Activated B cell treated with CpG ODN at 0.5 μM for 24 hours (primary cell): Measurements from ENCODE around the gene ADAMTSL2. TPM values are rescaled to one million over a fixed set of nuclear protein-coding genes. Genes with fewer than 3 reads are reported as not detected.

Source experiments
- ATAC-seq: fragments of 200-7000 bp; cut with Tn5 transposase; one replicate; pipeline ENCODE4 v1.10.0; 2021; ENCODE audit warnings: low read depth, mild to moderate bottlenecking, moderate library complexity
- CTCF ChIA-PET: fragments of 350-600 bp; sonication (Branson Sonifier 250); formaldehyde crosslinking; loops from one replicate; lab custom pipeline; 2021; ENCODE audit warnings: antibody characterized with exemption; lab: Charles Lee
- POLR2A ChIA-PET: fragments of 350-600 bp; sonication (Branson Sonifier 250); formaldehyde crosslinking; loops from one replicate; lab custom pipeline; 2021; ENCODE audit warnings: antibody characterized with exemption; lab: Charles Lee
- DNase-seq: peaks from one replicate; pipeline ENCODE4 v3.0.0; 2022
- H3K27ac Mint-ChIP-seq: one replicate; pipeline ENCODE4 v1.8.0; 2020; ENCODE audit warnings: mixed read lengths
- H3K27me3 Mint-ChIP-seq: one replicate; pipeline ENCODE4 v1.8.0; 2021; ENCODE audit warnings: mixed read lengths
- H3K36me3 Mint-ChIP-seq: one replicate; pipeline ENCODE4 v1.8.0; 2021; ENCODE audit warnings: low read depth, mixed read lengths
- H3K4me1 Mint-ChIP-seq: one replicate; pipeline ENCODE4 v1.8.0; 2021; ENCODE audit warnings: mixed read lengths
- H3K4me3 Mint-ChIP-seq: one replicate; pipeline ENCODE4 v1.8.0; 2020; ENCODE audit warnings: mild to moderate bottlenecking, mixed read lengths
- H3K9me3 Mint-ChIP-seq: one replicate; pipeline ENCODE4 v1.8.0; 2020; ENCODE audit warnings: mixed read lengths
- CTCF ChIP-seq: fragments of 200-600 bp; IDR thresholded peaks from one replicate; pipeline ENCODE4 v1.8.0; 2022; ENCODE audit warnings: antibody characterized with exemption, mild to moderate bottlenecking
- intact Hi-C: fragments of 100-400 bp; cut with micrococcal nuclease; formaldehyde crosslinking; loops from one replicate; pipeline ENCODE4 v1.15.1; 2024
- total RNA-seq: library from RNA; stranded (reverse); gene quantifications from 2 replicates; pipeline ENCODE4 v1.2.3, GENCODE V29; 2022

Gene ADAMTSL2
- total RNA-seq, 1 donor from 2014 or later = not detected

- intact Hi-C loops = no loop called here
- no peaks in the 10 kb centered on the region for H3K9me3 Mint-ChIP-seq
- no peaks in the 10 kb centered on the region for H3K36me3 Mint-ChIP-seq
- peaks cover 2% of the 10 kb centered on the region for H3K27me3 Mint-ChIP-seq
- H3K4me3 Mint-ChIP-seq = no peak overlapping the region
- ChIA-PET POLR2A (no interaction called here), CTCF (no interaction called here)
- no peak for ATAC-seq
- no peak for TF ChIP-seq CTCF
- H3K27ac Mint-ChIP-seq = no peak overlapping the region
- H3K4me1 Mint-ChIP-seq = no peaks in the 10 kb centered on the region
- DNase-seq = no peak
Measured at GRCh38 chr9:133546287-133546680, 11.8 kb downstream of the ADAMTSL2 start.

GRCh38 chr9:133547116-133547515 lies 12.6 kb downstream of the ADAMTSL2 start:
- Mint-ChIP-seq H3K36me3 (no peaks in the 10 kb centered on the region), H3K27ac (no peak overlapping the region), H3K27me3 (peaks cover 3% of the 10 kb centered on the region), H3K9me3 (no peaks in the 10 kb centered on the region), H3K4me3 (no peak overlapping the region), H3K4me1 (no peaks in the 10 kb centered on the region)
- ATAC-seq (no peak), DNase-seq (no peak)
- POLR2A ChIA-PET = no interaction called here
- TF ChIP-seq CTCF = no peak
- intact Hi-C loops = no loop called here
- CTCF ChIA-PET = no interaction called here

GRCh38 chr9:133551446-133551845 lies 16.9 kb downstream of the ADAMTSL2 start:
- ChIA-PET CTCF (no interaction called here), POLR2A (no interaction called here)
- Mint-ChIP-seq H3K4me1 (peaks cover 2% of the 10 kb centered on the region), H3K27me3 (peaks cover 7% of the 10 kb centered on the region), H3K27ac (no peak overlapping the region), H3K9me3 (no peaks in the 10 kb centered on the region), H3K4me3 (no peak overlapping the region), H3K36me3 (no peaks in the 10 kb centered on the region)
- no peak for TF ChIP-seq CTCF
- DNase-seq (no peak), ATAC-seq (no peak)
- intact Hi-C loops = no loop called here

- Mint-ChIP-seq H3K4me3 (no peak overlapping the region), H3K36me3 (no peaks in the 10 kb centered on the region), H3K27ac (no peak overlapping the region), H3K4me1 (peaks cover 2% of the 10 kb centered on the region), H3K27me3 (peaks cover 7% of the 10 kb centered on the region), H3K9me3 (no peaks in the 10 kb centered on the region)
- DNase-seq (no peak), ATAC-seq (no peak)
- intact Hi-C loops = no loop called here
- TF ChIP-seq CTCF = no peak
- POLR2A ChIA-PET = no interaction called here
- CTCF ChIA-PET = no interaction called here
Measured at GRCh38 chr9:133552236-133552635, 17.7 kb downstream of the ADAMTSL2 start.

GRCh38 chr9:133553123-133553522 lies 18.6 kb downstream of the ADAMTSL2 start:
- no peak overlapping the region for H3K4me3 Mint-ChIP-seq
- intact Hi-C loops = no loop called here

More at GRCh38 chr9:133553123-133553522, 18.6 kb downstream of the ADAMTSL2 start:
- H3K27me3 Mint-ChIP-seq = peaks cover 8% of the 10 kb centered on the region
- POLR2A ChIA-PET = no interaction called here
- no peaks in the 10 kb centered on the region for H3K9me3 Mint-ChIP-seq
- peaks cover 11% of the 10 kb centered on the region for H3K4me1 Mint-ChIP-seq
- DNase-seq = no peak
- no peak for TF ChIP-seq CTCF
- CTCF ChIA-PET = no interaction called here
- no peak for ATAC-seq
- H3K27ac Mint-ChIP-seq = no peak overlapping the region
- no peaks in the 10 kb centered on the region for H3K36me3 Mint-ChIP-seq
